ENCODE results near the gene CCDC160. TPM values are rescaled to one million over a fixed set of nuclear protein-coding genes. Genes with fewer than 3 reads are reported as not detected.

The CCDC160 gene
- total RNA-seq, 1 donor from 2014 or later: 0.41 TPM

DNA sequence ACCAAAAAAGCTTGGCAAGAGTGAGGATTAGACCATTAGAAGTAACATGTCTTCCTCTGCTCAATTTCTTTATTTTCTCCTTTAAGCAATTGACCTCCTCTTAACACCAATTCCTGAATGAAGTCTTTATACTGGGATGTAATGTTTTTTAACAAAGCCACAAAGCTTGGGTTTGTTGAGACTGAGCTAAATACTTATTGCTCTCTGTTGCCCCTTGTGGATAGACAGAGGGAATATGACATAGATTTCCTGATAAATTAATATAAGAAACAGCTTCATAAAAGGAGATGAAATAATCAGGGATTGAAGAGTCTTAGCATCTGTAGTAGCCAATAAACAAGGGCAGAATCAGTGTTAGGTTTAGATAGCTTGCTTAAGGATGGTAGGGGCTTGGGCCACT is 57.6 kb downstream of the CCDC160 start:
- no peak for DNase-seq (ENCODE audit: extremely low read depth, low read depth, low spot score)

Other genes with a start within 250 kb of the CCDC160 start
- gene PHF6, start 136.1 kb downstream of the CCDC160 start, total RNA-seq: 22.6 and 27.2 TPM in 2 replicates
- 13.2 and 22.3 TPM in 2 replicates for gene HPRT1, start 223.0 kb downstream of the CCDC160 start, total RNA-seq

All from glomerular endothelial cell (primary cell).